ENCODE measurements around the gene FNBP1L. TPM values are rescaled to one million over a fixed set of nuclear protein-coding genes. Genes with fewer than 3 reads are reported as not detected.
"Not testable (repeated sequence)": the region's sequence is repeated elsewhere in the genome, so short reads cannot be mapped to it uniquely, and the experiment has no call there.

FNBP1L gene
- total RNA-seq, 1 experiment from 2014 or later = 3.6 TPM

DNA sequence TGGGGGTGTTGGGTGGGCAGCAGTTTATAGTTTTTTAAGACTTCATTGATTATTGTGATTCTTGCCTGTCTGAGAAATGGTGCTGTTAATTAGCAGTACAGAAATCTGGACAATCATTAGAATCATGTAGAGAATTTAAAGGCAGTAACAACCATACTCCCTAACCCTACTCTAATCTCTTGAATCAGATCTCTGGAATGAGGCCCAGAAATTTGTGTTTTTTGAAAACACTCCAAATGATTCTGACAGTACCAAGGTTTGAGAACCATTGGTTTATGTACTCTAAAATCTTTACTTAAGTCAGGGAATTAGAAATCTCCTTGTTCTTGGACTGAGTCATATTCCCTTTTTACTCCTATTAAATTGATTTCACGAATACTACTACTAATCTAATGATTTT lies 24.0 kb downstream of the FNBP1L start:
- in situ Hi-C loops (cut with HindIII; ENCODE audit: low pct_unique_long_range_greater_than_20kb, low sequenced_read_pairs) = no loop called here
- DNase-seq (ENCODE audit: low read depth) = no peak

DNA sequence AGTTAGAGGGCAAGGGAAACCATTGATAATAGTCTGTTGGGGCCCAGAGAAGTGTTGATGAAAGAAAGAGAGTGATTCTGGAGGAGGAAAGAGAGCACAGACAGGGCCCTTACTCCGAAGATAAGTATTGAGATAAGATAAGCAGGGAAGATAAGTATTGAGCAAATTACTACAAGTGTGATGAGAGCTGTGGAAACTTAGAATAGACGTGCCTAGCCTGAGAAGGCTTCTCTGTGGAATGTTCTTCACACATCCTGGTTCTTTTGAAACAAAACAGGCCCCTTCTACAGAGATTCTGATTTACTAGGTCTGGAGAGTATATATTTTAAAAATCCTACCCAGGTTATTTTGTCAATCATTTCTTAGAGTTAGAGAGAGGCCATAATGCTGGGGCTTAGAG lies 26.4 kb downstream of the FNBP1L start:
- in situ Hi-C loops (cut with HindIII; ENCODE audit: low pct_unique_long_range_greater_than_20kb, low sequenced_read_pairs) = no loop called here
- DNase-seq (ENCODE audit: low read depth) = no peak

DNA sequence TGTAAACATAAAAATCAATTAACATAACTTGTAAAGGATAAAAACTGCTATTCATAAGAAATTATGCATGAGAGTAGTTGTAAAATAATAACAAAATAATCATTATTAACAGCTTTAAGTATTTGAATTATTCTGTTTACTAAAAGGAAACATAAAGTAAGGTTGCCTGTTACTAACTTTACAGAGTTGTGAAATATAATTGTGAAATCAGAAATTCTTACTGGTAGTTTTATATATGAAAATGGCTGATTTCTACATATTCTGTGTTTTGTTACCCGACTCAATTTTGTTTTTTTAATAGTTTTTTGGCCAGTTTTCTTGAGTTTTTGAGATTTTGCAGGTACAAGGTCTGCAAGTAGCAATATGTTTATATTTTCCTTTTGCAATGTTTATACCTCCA lies 27.8 kb downstream of the FNBP1L start:
- in situ Hi-C loops (cut with HindIII; ENCODE audit: low pct_unique_long_range_greater_than_20kb, low sequenced_read_pairs) = no loop called here
- no peak for DNase-seq (ENCODE audit: low read depth)

DNA sequence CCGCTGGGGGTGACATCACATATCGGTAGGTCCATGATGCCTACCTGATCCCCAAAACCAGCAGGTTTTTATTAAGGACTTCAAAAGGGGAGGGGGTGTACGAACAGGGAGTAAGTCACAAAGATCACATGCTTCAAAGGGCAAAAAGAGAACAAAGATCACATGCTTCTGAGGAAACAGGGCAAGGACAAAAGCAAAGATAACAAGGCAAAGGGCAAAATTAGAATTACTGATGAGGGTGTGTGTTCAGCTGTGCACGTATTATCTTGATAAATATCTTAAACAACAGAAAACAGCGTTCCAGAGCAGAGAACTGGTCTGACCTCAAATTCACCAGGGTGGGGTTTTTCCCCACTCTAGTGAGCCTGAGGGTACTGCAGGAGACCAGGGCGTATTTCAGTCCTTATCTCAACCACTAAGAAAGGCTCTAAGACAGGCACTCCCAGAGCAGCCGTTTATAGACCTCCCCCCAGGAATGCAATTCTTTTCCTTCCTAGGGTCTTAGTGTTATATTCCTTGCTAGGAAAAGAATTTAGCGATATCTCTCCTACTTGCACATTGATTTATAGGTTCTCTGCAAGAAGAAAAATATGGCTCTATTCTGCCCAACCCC lies 31.3 kb downstream of the FNBP1L start:
- in situ Hi-C loops (cut with HindIII; ENCODE audit: low pct_unique_long_range_greater_than_20kb, low sequenced_read_pairs) = not testable (repeated sequence)
- peak; percentile 2 for DNase-seq (ENCODE audit: low read depth)

DNA sequence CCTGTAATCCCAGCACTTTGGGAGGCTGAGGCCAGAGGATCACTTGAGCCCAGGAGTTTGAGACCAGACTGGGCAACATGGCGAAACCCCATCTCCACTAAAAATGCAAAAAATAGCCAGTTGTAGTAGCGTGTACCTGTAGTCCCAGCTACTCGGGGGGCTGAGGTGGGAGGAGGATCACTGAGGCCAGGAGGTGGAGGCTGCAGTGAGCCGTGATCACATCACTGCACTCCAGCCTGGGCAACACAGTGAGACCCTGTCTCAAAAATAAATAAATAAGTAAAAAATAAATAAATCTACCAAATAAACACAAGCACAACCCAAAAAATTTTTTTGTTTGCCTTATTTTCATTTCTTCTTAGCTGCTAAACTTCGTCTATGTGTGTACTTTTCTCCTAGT lies 34.0 kb downstream of the FNBP1L start:
- DNase-seq (ENCODE audit: low read depth); in situ Hi-C loops (cut with HindIII; ENCODE audit: low pct_unique_long_range_greater_than_20kb, low sequenced_read_pairs): not testable (repeated sequence)

DNA sequence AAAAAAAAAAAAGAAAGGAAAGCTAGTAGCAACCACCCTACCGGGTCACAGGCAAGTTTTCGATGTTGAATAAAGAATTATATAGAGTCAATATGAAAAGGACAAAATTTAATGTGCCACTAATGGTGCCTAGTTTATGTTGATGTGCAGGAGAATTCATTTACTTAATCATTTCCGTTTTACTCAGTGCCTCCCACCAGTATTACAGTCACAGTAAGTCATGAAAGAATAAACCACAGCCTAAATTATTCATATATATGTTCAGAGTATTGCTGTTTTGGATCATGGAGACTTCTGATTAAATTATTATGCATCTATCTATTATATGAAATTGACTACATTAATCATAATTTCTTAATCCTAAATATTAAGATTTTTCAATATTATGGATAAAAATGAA lies 35.3 kb downstream of the FNBP1L start:
- in situ Hi-C loops (cut with HindIII; ENCODE audit: low pct_unique_long_range_greater_than_20kb, low sequenced_read_pairs) = no loop called here
- DNase-seq (ENCODE audit: low read depth) = no peak

DNA sequence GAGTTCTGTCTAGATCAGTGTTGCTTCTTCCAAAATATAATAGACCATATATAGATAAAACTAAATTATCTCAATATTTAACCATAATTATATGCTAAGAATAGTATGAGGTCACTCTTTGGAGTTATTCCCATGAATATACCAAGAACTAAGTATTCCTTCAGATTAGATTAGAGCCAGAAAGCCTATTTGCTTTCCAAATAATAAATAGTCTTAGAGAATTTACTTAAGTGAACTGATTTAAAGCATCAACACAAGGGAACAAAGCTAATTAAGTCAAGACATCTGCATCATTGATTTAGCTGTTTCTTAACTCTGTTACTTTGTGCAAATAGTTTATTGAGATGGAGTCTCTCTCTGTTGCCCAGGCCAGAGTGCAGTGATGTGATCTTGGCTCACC lies 35.7 kb downstream of the FNBP1L start:
- in situ Hi-C loops (cut with HindIII; ENCODE audit: low pct_unique_long_range_greater_than_20kb, low sequenced_read_pairs) = no loop called here
- DNase-seq (ENCODE audit: low read depth) = no peak

DNA sequence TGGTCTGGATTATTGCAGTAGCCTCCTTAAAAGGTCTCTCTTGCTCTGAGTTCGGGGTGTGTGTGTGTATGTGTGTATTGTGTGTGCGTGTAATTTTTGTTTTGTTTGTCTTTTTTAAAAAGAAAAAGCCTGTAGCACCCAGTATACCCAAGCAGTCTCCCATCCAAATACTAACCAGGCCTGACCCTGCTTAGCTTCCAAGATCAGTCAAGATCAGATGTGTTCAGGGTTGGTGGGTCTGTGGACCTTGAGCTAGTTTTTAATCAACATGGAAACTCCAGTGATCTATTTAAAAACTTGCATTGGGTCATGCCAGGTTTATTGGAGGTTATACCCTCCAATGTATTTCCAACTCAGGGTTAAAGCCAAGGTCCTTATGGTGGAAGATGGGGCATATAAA lies 40.3 kb downstream of the FNBP1L start:
- in situ Hi-C loops (cut with HindIII; ENCODE audit: low pct_unique_long_range_greater_than_20kb, low sequenced_read_pairs) = no loop called here
- DNase-seq (ENCODE audit: low read depth) = no peak

DNA sequence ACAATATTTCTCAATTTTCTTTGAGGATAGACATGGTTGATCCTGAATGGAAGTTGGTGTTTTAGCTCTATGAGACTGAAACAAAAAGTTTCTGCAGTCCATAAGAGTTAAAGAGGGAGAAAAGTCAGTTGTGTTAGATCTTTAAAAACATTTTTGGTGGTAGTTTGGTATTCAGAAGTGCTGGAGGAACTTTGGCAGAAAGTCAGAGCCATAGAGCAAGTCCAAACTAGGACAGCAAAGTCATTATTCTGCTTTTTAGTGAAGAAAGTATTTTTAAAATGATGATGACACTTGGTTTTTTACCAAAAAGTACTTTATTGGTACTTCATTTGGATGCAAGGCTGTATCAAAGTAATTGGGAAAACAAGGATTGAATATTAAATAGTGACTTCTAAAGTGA lies 41.8 kb downstream of the FNBP1L start:
- no peak for DNase-seq (ENCODE audit: low read depth)
- in situ Hi-C loops (cut with HindIII; ENCODE audit: low pct_unique_long_range_greater_than_20kb, low sequenced_read_pairs) = no loop called here

DNA sequence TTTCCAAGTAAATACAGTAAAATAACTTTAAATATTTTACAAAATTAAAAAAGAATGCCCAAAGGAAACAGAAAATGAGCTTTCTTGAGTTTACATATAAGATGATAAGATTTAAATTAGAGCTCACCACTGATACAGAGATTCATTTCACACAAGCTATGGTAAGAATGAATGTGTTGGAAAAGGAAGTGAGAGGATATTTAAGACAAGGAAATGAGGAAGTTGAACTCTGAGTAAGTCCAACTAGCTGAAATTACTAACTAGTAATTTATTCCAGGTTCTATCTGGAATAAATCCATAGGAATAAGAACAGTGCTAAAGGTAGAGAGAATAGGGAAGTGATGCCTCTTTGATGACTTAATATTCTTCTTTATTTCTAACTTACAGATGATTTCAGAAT lies 42.4 kb downstream of the FNBP1L start:
- DNase-seq (ENCODE audit: low read depth) = no peak
- in situ Hi-C loops (cut with HindIII; ENCODE audit: low pct_unique_long_range_greater_than_20kb, low sequenced_read_pairs) = no loop called here

DNA sequence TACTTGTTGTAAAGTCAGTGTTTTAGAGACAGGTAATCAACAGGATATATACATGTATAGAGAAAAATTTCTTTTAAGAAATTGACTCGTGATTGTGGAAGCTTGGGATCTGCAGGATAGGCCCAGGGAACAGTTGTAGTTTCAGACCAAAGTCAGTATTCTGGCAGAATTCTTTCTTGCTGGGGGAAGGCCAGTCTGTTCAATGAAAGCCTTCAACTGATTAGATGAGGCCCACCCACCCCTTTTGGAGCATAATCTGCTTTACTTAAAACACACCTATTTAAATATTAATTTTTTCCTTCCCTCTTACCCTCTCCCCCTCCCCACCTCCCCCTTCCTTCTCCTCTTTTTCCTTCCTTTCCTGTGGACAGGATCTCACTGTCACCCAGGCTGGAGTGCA lies 48.0 kb downstream of the FNBP1L start:
- in situ Hi-C loops (cut with HindIII; ENCODE audit: low pct_unique_long_range_greater_than_20kb, low sequenced_read_pairs) = no loop called here
- DNase-seq (ENCODE audit: low read depth) = no peak

DNA sequence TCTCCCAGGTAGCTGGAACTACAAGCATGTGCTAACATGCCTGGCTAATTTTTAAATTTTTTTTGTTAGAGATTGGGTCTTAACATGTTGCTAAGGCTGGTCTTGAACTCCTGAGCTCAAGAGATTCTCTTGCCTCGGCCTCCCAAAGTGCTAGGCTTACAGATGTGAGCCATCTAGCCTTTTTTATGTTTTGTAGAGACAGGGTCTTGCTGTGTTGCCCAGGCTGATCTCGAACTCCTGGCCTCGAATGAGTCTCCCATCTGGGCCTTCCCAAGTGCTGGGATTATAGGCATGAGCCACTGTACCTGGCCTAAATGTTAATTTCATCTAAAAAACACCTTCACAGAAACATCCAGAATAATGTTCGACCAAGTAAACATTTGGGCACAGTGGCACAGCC lies 48.6 kb downstream of the FNBP1L start:
- in situ Hi-C loops (cut with HindIII; ENCODE audit: low pct_unique_long_range_greater_than_20kb, low sequenced_read_pairs) = no loop called here
- DNase-seq (ENCODE audit: low read depth) = no peak

DNA sequence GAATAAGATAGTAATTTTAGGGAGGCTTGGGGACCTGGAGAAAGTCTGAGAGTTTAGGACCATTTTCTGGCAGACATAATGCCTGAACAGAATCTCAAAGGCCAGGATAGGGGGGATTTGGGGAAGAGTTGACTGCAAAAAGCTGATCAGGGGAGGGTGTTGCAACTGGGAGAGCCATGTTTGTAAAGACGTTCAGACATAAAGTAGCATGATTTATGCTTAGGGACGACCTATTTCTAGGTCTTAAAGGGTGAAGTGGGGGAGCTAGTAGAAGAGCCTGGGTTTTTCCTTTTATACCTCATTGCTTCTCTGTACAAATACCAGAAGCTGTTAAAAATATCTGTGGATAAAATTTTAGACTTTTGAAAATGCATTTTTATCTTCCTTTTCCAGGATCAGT lies 51.2 kb downstream of the FNBP1L start:
- no peak for DNase-seq (ENCODE audit: low read depth)
- in situ Hi-C loops (cut with HindIII; ENCODE audit: low pct_unique_long_range_greater_than_20kb, low sequenced_read_pairs) = no loop called here

DNA sequence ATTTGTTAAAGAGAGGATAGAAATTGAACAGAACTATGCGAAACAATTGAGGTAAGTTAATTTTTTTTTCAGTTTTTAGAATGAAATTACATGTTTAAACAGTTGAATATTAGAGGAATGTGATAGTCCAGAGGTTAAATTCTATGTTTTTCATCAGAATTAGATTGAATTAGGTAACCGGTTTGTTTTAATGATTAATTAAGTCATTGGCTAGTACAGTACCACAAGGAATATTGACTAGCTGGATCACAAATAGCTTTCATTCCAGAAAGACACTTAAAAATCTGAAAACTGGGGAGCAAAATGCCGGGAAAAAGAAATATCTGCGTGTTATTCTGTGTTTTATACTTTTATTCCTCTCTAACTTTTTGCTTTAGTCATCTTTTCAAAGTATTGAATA lies 51.6 kb downstream of the FNBP1L start:
- DNase-seq (ENCODE audit: low read depth) = no peak
- in situ Hi-C loops (cut with HindIII; ENCODE audit: low pct_unique_long_range_greater_than_20kb, low sequenced_read_pairs) = no loop called here

DNA sequence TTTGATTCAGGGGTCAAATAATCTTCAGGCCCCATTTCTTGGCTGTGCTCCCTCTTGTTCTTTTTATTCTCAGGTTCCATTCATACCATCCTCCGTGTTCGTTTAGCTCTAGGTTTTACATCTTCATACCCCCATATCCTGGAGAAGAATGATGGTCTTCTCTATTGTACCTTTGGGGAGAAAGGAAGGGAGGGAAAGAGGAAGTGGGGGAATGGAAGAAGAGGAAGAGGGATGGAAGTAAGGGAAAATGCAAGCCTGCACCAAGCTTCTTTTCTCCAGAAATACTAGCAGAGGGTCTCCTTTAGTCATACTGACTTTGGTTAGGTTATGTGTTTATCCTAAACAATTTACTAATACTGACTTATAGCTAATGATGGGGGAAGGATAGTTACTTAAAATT lies 52.4 kb downstream of the FNBP1L start:
- in situ Hi-C loops (cut with HindIII; ENCODE audit: low pct_unique_long_range_greater_than_20kb, low sequenced_read_pairs) = no loop called here
- DNase-seq (ENCODE audit: low read depth) = no peak

DNA sequence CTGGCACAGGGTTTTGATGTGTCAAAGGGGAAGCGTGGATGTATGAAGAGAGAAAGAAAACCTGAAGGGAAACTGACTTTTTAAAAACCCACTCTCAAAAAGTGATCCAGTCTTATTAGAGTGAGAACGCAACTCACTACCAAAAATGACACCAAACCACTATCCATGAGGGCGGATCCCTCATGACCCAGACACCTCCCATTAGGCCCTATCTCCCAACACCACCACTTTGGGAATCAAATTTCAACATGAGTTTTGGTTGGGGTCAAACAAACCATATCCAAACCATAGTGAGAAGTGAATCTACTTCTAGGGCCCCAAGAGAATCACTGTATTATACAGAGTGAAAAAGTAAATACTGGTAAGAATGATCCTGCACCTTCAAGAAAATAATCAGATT lies 53.5 kb downstream of the FNBP1L start:
- in situ Hi-C loops (cut with HindIII; ENCODE audit: low pct_unique_long_range_greater_than_20kb, low sequenced_read_pairs) = no loop called here
- no peak for DNase-seq (ENCODE audit: low read depth)

DNA sequence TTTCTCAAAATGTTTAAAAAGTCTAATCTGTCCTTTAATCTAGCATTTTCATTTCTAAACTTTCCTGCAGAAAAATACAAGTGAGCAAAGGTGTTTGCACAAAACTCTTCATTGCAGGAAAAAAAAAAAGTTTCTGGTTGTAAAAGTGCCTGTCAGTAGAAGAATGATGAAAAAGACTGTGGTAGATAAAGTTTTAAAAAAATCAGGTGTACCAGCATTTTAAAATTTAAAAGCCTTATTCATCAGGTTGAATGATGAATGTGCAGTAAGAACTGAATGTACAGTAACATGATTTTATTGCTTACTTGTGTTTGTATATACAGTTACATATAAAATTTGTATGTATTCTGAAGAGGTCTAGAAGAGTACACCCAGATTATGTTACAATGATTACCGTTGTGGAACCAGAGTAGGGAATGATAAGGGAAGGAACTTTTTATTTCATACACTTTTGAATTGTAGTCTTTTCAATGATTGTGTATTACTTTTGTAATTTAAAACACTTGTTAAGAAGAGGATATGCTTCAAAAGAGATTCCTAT lies 54.0 kb downstream of the FNBP1L start:
- no peak for DNase-seq (ENCODE audit: low read depth)
- in situ Hi-C loops (cut with HindIII; ENCODE audit: low pct_unique_long_range_greater_than_20kb, low sequenced_read_pairs) = no loop called here

DNA sequence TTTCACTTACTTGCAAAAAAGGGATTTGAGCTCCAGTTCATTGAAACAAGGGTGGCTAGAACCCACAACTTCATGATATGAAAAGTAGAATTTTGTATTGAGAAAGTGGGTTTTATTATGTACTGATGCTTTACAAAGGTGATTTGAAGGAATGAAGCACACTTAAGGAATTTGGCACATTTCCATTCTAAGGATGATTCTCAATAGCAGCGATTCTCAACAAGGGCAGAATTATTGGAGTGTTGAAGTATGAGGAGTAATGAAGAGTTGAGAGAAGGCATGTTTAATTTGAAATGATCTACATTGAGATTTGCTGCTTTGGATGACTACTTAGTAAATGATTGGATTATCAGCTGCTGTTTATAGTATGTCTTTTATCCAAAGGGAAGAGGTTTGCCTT lies 54.7 kb downstream of the FNBP1L start:
- in situ Hi-C loops (cut with HindIII; ENCODE audit: low pct_unique_long_range_greater_than_20kb, low sequenced_read_pairs) = no loop called here
- DNase-seq (ENCODE audit: low read depth) = no peak

DNA sequence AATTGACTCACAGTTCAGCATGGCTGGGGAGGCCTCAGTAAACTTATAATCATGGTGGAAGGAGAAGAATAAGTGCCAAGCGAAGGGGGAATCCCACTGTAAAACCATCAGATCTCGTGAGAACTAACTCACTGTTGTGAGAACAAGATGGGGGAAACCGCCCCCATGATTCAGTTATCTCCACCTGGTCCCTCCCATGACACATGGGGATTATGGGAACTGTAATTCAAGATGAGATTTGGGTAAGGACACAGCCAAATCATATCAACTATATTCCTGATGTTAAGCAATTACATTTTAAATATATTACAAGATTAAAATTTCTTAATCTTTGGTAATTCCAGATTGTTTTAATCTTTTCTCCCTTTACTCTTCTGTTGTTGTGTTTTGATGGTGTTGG lies 55.2 kb downstream of the FNBP1L start:
- in situ Hi-C loops (cut with HindIII; ENCODE audit: low pct_unique_long_range_greater_than_20kb, low sequenced_read_pairs) = no loop called here
- no peak for DNase-seq (ENCODE audit: low read depth)

DNA sequence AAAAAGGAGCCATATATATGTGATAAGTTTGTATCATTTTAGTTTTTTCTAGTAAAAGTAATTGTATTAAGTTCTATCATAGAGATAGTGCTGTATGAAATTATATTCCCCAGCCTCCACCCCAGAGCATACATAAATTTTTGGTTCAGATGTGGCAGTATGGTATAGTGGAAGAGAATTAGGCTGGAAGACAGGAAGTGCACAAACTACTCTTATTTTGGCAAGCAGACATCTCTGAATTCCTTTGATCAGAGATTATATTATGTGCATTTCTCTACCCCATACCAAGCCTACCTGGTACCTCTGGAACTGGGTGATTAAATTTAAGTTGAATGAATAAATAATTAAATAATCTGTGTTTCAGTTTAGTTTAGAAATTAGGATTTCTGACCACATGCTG lies 55.9 kb downstream of the FNBP1L start:
- in situ Hi-C loops (cut with HindIII; ENCODE audit: low pct_unique_long_range_greater_than_20kb, low sequenced_read_pairs) = no loop called here

More for the DNA sequence above, 55.9 kb downstream of the FNBP1L start:
- no peak for DNase-seq (ENCODE audit: low read depth)
